KBM-7 (cell line): ENCODE results near the gene CDC42EP2.

Experiments
- DNase-seq: peaks from one replicate; pipeline ENCODE4 v3.0.0-alpha.2; 2015
- in situ Hi-C: fragments of 300-500 bp; cut with MboI; formaldehyde crosslinking; loops from 2 replicates; pipeline ENCODE4 v1.14.3; 2020; ENCODE audit warnings: low sequenced_read_pairs, low pct_unique_long_range_greater_than_20kb, mixed read lengths

CDC42EP2 gene

GRCh38 chr11:65353376-65353775, 38.7 kb downstream of the CDC42EP2 start:
- in situ Hi-C loops = no loop called here
- no peak for DNase-seq

GRCh38 chr11:65353900-65354264, 39.2 kb downstream of the CDC42EP2 start:
- in situ Hi-C loops = no loop called here

GRCh38 chr11:65354265-65355012, 39.8 kb downstream of the CDC42EP2 start, which contains the start of gene TIGD3:
TIGD3 (plus strand) TSS chr11:65354751; CDS start chr11:65355809, 1,058 bp downstream.
- in situ Hi-C loops = no loop called here
- peak; percentile 95 for DNase-seq

More at GRCh38 chr11:65353900-65354264, 39.2 kb downstream of the CDC42EP2 start:
- DNase-seq = no peak

GRCh38 chr11:65355013-65355775, 40.5 kb downstream of the CDC42EP2 start:
- in situ Hi-C loops = no loop called here
- peak; percentile 74 for DNase-seq

- in situ Hi-C loops = no loop called here
- no peak for DNase-seq
Measured at GRCh38 chr11:65355776-65356393, 41.2 kb downstream of the CDC42EP2 start.

GRCh38 chr11:65356394-65356972, 41.8 kb downstream of the CDC42EP2 start:
- in situ Hi-C loops = no loop called here
- DNase-seq = no peak

GRCh38 chr11:65357856-65358356, 43.2 kb downstream of the CDC42EP2 start:
- no peak for DNase-seq
- in situ Hi-C loops = no loop called here

- in situ Hi-C loops = no loop called here
Measured at GRCh38 chr11:65362320-65362931, 47.8 kb downstream of the CDC42EP2 start.

GRCh38 chr11:65362966-65363365, 48.3 kb downstream of the CDC42EP2 start:
- in situ Hi-C loops = no loop called here
- no peak for DNase-seq

More at GRCh38 chr11:65362320-65362931, 47.8 kb downstream of the CDC42EP2 start:
- peak; percentile 91 for DNase-seq

- in situ Hi-C loops = no loop called here
- no peak for DNase-seq
Measured at GRCh38 chr11:65363770-65364169, 49.1 kb downstream of the CDC42EP2 start.

- peak; percentile 79 for DNase-seq
- in situ Hi-C loops = no loop called here
Measured at GRCh38 chr11:65366340-65366773, 51.7 kb downstream of the CDC42EP2 start.

GRCh38 chr11:65370659-65371049, 56.0 kb downstream of the CDC42EP2 start:
- in situ Hi-C loops = no loop called here

More at GRCh38 chr11:65370659-65371049, 56.0 kb downstream of the CDC42EP2 start:
- DNase-seq = no peak
